HTR-8/SVneo (cell line): ENCODE results near the gene HAPLN1.

Source experiments
- DNase-seq: peaks from one replicate; pipeline ENCODE4 v3.0.0; 2011; ENCODE audit warnings: low spot score, mixed read lengths; ENCODE audit not compliant: insufficient read length
- FAIRE-seq: peaks from 2 replicates; lab custom pipeline; 2011; peaks lifted over from hg19 to GRCh38; lab: Jason Lieb, UNC

Gene HAPLN1

DNA sequence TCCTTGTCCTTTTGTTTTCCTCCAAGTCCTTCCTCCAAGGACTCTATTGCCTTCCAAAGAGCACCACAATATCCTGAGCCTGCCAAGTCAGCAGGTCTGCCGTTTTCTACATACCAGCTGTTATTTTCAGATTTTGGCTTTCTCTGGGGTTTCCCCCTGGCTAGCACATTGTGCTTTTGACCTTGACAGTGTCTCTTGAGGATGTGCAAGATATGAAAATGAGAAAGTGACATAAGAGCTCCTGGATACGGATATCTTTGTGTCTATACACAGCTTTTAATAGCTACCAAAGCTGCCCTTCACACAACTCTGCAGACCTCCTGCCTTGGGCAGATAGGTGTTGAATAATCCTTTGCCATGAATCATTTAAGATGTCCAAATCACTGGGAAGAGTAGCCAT is 67.0 kb downstream of the HAPLN1 start:
- FAIRE-seq (no peak), DNase-seq (no peak)

DNA sequence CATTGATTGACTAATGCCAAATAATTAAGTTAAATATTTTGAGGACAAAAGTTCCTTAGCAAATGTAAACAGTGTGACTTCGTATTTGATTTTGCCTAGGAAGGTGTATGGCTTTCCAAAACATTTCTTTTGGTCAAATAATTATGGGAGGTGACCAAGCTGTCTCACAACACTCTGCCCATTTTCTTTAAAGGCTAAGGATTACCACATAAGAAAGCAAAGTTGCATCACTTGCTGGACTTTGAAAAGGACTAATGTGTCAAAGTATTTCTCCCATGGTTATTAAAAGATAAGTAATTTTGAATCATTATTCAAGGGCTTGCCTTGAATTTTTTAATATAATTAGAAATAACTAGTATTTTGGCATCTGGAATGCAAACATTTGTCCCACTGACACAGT is 74.7 kb downstream of the HAPLN1 start:
- no peak for DNase-seq
- FAIRE-seq, result no peak

GRCh38 chr5:83644301-83644700 is 76.4 kb downstream of the HAPLN1 start:
- DNase-seq (no peak), FAIRE-seq (no peak)

DNA sequence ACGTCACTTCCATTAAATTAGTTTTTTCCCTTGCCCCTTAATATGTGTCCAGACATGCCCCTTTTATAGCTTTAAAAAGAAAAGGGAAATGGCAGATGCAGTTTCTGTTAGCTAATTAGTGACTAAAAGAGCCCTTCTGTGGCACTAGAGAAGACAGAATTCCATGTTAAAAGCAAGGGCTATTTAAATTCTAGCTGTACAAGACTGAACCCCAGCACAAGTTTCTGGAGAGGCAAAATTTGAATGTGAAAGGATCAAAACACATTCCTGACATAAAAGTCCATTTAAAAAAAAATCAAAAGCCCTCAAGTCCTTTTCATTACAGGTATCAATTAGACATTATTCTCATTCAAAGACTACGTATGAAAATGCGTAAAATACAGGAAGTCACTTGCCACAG is 78.7 kb downstream of the HAPLN1 start:
- FAIRE-seq, result no peak
- DNase-seq, result no peak

GRCh38 chr5:83639911-83640310 is 80.7 kb downstream of the HAPLN1 start:
- FAIRE-seq, result no peak
- no peak for DNase-seq

GRCh38 chr5:83636156-83636555 is 84.5 kb downstream of the HAPLN1 start:
- no peak for FAIRE-seq
- DNase-seq, result no peak

- no peak for FAIRE-seq
- no peak for DNase-seq
Measured at GRCh38 chr5:83633285-83633684, 87.4 kb downstream of the HAPLN1 start.

DNA sequence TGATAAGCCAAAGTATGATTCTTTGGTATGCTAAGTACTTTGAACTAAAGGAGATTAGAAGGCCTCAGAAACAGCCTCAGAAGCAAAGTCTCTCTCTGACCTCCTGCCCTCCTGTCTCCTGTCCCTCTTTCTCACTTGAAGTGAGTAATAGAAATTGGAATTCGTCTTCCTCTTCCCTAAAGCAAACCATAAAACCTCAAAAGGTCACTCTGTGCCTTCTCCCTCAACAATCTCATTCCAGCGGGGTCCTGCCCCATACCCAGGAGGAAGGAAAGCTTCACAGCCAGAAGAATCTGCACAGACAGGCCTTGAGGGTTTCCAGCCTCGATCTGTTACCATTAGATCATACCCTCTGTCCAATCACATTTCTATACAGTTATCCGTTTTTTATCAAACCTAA is 87.8 kb downstream of the HAPLN1 start:
- DNase-seq (peak; percentile 20), FAIRE-seq (no peak)

- no peak for FAIRE-seq
Measured at GRCh38 chr5:83628360-83628759, 92.3 kb downstream of the HAPLN1 start.

GRCh38 chr5:83614841-83615240 is 105.8 kb downstream of the HAPLN1 start:
- FAIRE-seq (no peak), DNase-seq (no peak)

More at GRCh38 chr5:83628360-83628759, 92.3 kb downstream of the HAPLN1 start:
- no peak for DNase-seq

DNA sequence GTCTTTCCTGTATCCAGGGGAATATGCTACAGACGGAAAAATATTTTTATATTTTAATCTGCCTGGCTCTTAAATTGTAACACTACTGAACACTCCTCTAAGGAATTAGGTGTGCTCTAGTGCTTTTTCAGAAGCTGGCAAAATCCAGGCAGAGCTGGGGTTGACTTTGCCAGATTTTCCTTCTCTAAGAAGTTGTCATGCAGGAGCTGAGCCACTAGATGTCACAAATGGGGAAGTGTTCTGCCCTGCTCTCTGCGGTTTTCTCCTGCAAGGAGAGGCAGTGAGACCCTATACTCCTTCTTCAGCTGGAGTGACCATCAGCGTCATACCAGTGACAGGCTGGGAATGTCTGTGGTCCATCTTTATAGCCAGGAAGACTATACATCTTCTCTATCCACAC is 112.5 kb downstream of the HAPLN1 start:
- FAIRE-seq (no peak), DNase-seq (peak; percentile 23)

DNA sequence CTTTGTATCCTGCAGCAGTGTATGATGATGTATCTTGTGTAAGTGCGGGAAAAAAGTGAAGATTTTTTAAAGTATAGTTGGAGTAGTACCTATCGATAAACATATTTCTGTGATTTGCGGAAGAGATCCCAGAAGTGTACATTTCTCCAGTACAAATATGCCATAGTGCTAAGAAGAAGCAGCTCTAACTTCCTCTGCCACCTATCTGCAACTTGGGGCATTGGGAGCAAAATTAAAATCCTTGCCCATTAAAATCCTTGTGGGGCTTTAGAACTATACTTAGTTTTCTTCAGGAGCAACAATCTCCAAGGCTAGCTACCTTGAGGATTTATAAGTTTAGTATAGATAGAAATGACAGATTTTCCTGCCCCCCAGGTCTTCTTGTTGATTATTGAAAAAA is 125.4 kb downstream of the HAPLN1 start:
- FAIRE-seq (no peak), DNase-seq (no peak)

DNA sequence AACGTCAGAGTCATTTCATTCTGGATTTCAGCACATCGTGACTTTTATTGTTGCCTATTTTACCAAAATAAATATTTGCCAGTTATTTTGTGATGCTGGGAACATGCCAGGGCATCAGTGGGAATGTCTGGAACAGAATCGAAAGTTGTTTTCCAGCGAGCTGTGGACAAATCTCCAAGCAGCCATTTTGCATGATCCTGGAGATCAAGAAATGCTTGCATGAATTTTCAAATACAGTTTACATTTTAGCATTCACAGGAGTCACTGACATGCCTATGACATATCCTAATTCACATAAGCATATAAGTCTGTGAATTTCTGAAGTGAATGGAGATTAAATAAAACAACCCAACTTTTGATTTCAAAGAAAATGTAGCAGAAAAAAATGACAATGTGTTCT is 129.7 kb downstream of the HAPLN1 start:
- FAIRE-seq (no peak), DNase-seq (no peak)

GRCh38 chr5:83589786-83590185 is 130.9 kb downstream of the HAPLN1 start:
- DNase-seq (no peak), FAIRE-seq (no peak)
